Ramos (cell line): ENCODE measurements around the gene CYB561D1.

Experiments
- in situ Hi-C: fragments of 300-500 bp; cut with MboI; formaldehyde crosslinking; loops from one replicate; pipeline ENCODE4 v1.14.3; 2022; ENCODE audit warnings: low sequenced_read_pairs; ENCODE audit not compliant: unreplicated experiment

Gene CYB561D1

GRCh38 chr1:109479311-109479710, 14.6 kb upstream of the CYB561D1 start:
- in situ Hi-C loops, result no loop called here

GRCh38 chr1:109479901-109480300, 14.0 kb upstream of the CYB561D1 start:
- in situ Hi-C loops, result no loop called here

GRCh38 chr1:109481646-109482045, 12.2 kb upstream of the CYB561D1 start:
- in situ Hi-C loops, result no loop called here

- in situ Hi-C loops, result no loop called here
Measured at GRCh38 chr1:109482242-109482641, 11.7 kb upstream of the CYB561D1 start.

- in situ Hi-C loops, result no loop called here
Measured at GRCh38 chr1:109482791-109483671, 10.9 kb upstream of the CYB561D1 start.

- in situ Hi-C loops, result no loop called here
Measured at GRCh38 chr1:109483672-109484518, 10.0 kb upstream of the CYB561D1 start, which contains the start of gene ATXN7L2. Gene ATXN7L2 (plus strand): TSS chr1:109483905. CDS start chr1:109483954, 49 bp downstream.

- in situ Hi-C loops, result no loop called here
Measured at GRCh38 chr1:109484519-109484975, 9.3 kb upstream of the CYB561D1 start.

GRCh38 chr1:109485001-109485400, 8.9 kb upstream of the CYB561D1 start:
- in situ Hi-C loops, result no loop called here

- in situ Hi-C loops, result no loop called here
Measured at GRCh38 chr1:109487261-109487660, 6.6 kb upstream of the CYB561D1 start.

- in situ Hi-C loops, result no loop called here
Measured at GRCh38 chr1:109488201-109488600, 5.7 kb upstream of the CYB561D1 start.

GRCh38 chr1:109488696-109489095, 5.2 kb upstream of the CYB561D1 start:
- in situ Hi-C loops, result no loop called here

GRCh38 chr1:109490029-109490933, 3.6 kb upstream of the CYB561D1 start:
- in situ Hi-C loops, result no loop called here

- in situ Hi-C loops, result no loop called here
Measured at GRCh38 chr1:109490934-109491302, 3.0 kb upstream of the CYB561D1 start.

- in situ Hi-C loops, result no loop called here
Measured at GRCh38 chr1:109491372-109491771, 2.5 kb upstream of the CYB561D1 start.

GRCh38 chr1:109492779-109493178, 1.1 kb upstream of the CYB561D1 start:
- in situ Hi-C loops, result no loop called here

GRCh38 chr1:109493227-109493626, 667 bp upstream of the CYB561D1 start:
- in situ Hi-C loops, result no loop called here

- in situ Hi-C loops, result loop anchor here (5.0 kb wide), 1 partner anchor 37 kb away; no protein-coding TSS in a partner anchor
Measured at GRCh38 chr1:109495738-109496137, 1.8 kb downstream of the CYB561D1 start.

- in situ Hi-C loops, result loop anchor here (5.0 kb wide), 1 partner anchor 35 kb away; no protein-coding TSS in a partner anchor
Measured at GRCh38 chr1:109497449-109498160, 3.7 kb downstream of the CYB561D1 start.

- in situ Hi-C loops, result loop anchor here (5.0 kb wide), 1 partner anchor 34 kb away; no protein-coding TSS in a partner anchor
Measured at GRCh38 chr1:109498161-109498801, 4.4 kb downstream of the CYB561D1 start.
